H9 (cell line): ENCODE data around the gene STK11. TPM values are rescaled to one million over a fixed set of nuclear protein-coding genes. Genes with fewer than 3 reads are reported as not detected.

Experiments used
- DNase-seq: peaks from one replicate; pipeline ENCODE4 v3.0.0-alpha.2; 2017
- H2AFZ ChIP-seq: one replicate; pipeline ENCODE4 v1.6.1; 2013; ENCODE audit warnings: mild to moderate bottlenecking, low read length, control low read depth, moderate library complexity
- H2AK5ac ChIP-seq: 2 replicates; pipeline ENCODE4 v1.6.1; 2013; ENCODE audit warnings: low read length, control low read depth, mixed read lengths; ENCODE audit not compliant: insufficient read length
- H2BK120ac ChIP-seq: one replicate; pipeline ENCODE4 v1.6.1; 2013; ENCODE audit warnings: low read depth, mild to moderate bottlenecking, low read length, control low read depth, inconsistent platforms; ENCODE audit not compliant: poor library complexity, severe bottlenecking
- H2BK12ac ChIP-seq: 2 replicates; pipeline ENCODE4 v1.6.1; 2013; ENCODE audit warnings: low read length, control low read depth, mixed read lengths, low read depth; ENCODE audit not compliant: insufficient read length
- H2BK15ac ChIP-seq: 2 replicates; pipeline ENCODE4 v1.6.1; 2013; ENCODE audit warnings: low read depth, low read length, control low read depth
- H2BK20ac ChIP-seq: one replicate; pipeline ENCODE4 v1.6.1; 2013; ENCODE audit warnings: low read depth, mild to moderate bottlenecking, low read length, control low read depth, inconsistent platforms; ENCODE audit not compliant: poor library complexity, severe bottlenecking
- H2BK5ac ChIP-seq: 2 replicates; pipeline ENCODE4 v1.6.1; 2013; ENCODE audit warnings: low read length, control low read depth, mixed read lengths; ENCODE audit not compliant: insufficient read length
- H3K14ac ChIP-seq: 2 replicates; pipeline ENCODE4 v1.6.1; 2013; ENCODE audit warnings: low read length, control low read depth; ENCODE audit not compliant: insufficient read depth
- H3K18ac ChIP-seq: 2 replicates; pipeline ENCODE4 v1.6.1; 2013; ENCODE audit warnings: low read depth, mild to moderate bottlenecking, mixed read lengths, low read length, control low read depth; ENCODE audit not compliant: insufficient read length
- H3K23ac ChIP-seq: 2 replicates; pipeline ENCODE4 v1.6.1; 2013; ENCODE audit warnings: low read length, control low read depth, mixed read lengths, low read depth; ENCODE audit not compliant: insufficient read length
- H3K23me2 ChIP-seq: 2 replicates; pipeline ENCODE4 v1.6.1; 2013; ENCODE audit warnings: low read depth, mild to moderate bottlenecking, mixed read lengths, low read length, control low read depth; ENCODE audit not compliant: insufficient read length, poor library complexity, severe bottlenecking
- H3K27ac ChIP-seq: 2 replicates; pipeline ENCODE4 v1.5.1; 2013; ENCODE audit warnings: low read length, control low read depth, mixed read lengths, low read depth; ENCODE audit not compliant: insufficient read length
- H3K27me3 ChIP-seq: 2 replicates; pipeline ENCODE4 v1.6.1; 2013; ENCODE audit warnings: low read length, control low read depth, inconsistent platforms; ENCODE audit not compliant: insufficient read depth
- H3K4ac ChIP-seq: 2 replicates; pipeline ENCODE4 v1.6.1; 2013; ENCODE audit warnings: low read depth, mild to moderate bottlenecking, control low read depth, inconsistent platforms, low read length, moderate library complexity
- H3K4me1 ChIP-seq: 2 replicates; pipeline ENCODE4 v1.6.1; 2013; ENCODE audit warnings: low read length, control low read depth, inconsistent platforms; ENCODE audit not compliant: insufficient read depth
- H3K4me2 ChIP-seq: 2 replicates; pipeline ENCODE4 v1.6.1; 2013; ENCODE audit warnings: low read length, control low read depth, mixed read lengths; ENCODE audit not compliant: insufficient read length, insufficient read depth
- H3K56ac ChIP-seq: 2 replicates; pipeline ENCODE4 v1.6.1; 2013; ENCODE audit warnings: low read depth, mild to moderate bottlenecking, mixed read lengths, low read length, control low read depth; ENCODE audit not compliant: insufficient read length
- H3K79me1 ChIP-seq: 2 replicates; pipeline ENCODE4 v1.6.1; 2013; ENCODE audit warnings: low read depth, mild to moderate bottlenecking, moderate library complexity, low read length, control low read depth, inconsistent platforms; ENCODE audit not compliant: insufficient read depth, poor library complexity, severe bottlenecking
- H3K79me2 ChIP-seq: 2 replicates; pipeline ENCODE4 v1.6.1; 2013; ENCODE audit warnings: low read length, control low read depth, inconsistent platforms; ENCODE audit not compliant: insufficient read depth
- H3K9ac ChIP-seq: 2 replicates; pipeline ENCODE4 v1.6.1; 2013; ENCODE audit warnings: low read length, control low read depth, mixed read lengths; ENCODE audit not compliant: insufficient read length; ENCODE audit errors: extremely low read depth
- H3K9me3 ChIP-seq: one replicate; pipeline ENCODE4 v1.6.1; 2013; ENCODE audit warnings: low read depth, low read length, inconsistent platforms; ENCODE audit not compliant: control insufficient read depth
- H3T11ph ChIP-seq: one replicate; pipeline ENCODE4 v1.6.1; 2013; ENCODE audit warnings: mild to moderate bottlenecking, low read length, control low read depth, inconsistent platforms
- H4K20me1 ChIP-seq: one replicate; pipeline ENCODE4 v1.6.1; 2013; ENCODE audit not compliant: control insufficient read depth, insufficient read length, insufficient read depth
- H4K5ac ChIP-seq: 2 replicates; pipeline ENCODE4 v1.6.1; 2013; ENCODE audit warnings: low read depth, mild to moderate bottlenecking, mixed read lengths, low read length, control low read depth; ENCODE audit not compliant: insufficient read length
- H4K8ac ChIP-seq: replicated peaks from 2 replicates; pipeline ENCODE4 v1.6.1; 2013; ENCODE audit warnings: low read length, control low read depth, mixed read lengths, low read depth; ENCODE audit not compliant: insufficient read length
- H4K91ac ChIP-seq: 2 replicates; pipeline ENCODE4 v1.6.1; 2013; ENCODE audit warnings: low read depth, mild to moderate bottlenecking, moderate library complexity, mixed read lengths, low read length, control low read depth; ENCODE audit not compliant: insufficient read length
- H3K27ac Mint-ChIP-seq, 3 experiments: 2 replicates in 2 of 3; 3 replicates in 1 of 3; pipeline ENCODE4 v1.8.0; 2020 to 2021; ENCODE audit warnings: mixed read lengths in 3 of 3, mild to moderate bottlenecking in 1 of 3, moderate library complexity in 1 of 3
- H3K27me3 Mint-ChIP-seq: 2 replicates; pipeline ENCODE4 v1.8.0; 2021; ENCODE audit warnings: low read depth, mild to moderate bottlenecking, moderate library complexity, mixed read lengths
- H3K36me3 Mint-ChIP-seq, 3 experiments: 2 replicates in 2 of 3; 3 replicates in 1 of 3; pipeline ENCODE4 v1.8.0; 2020 to 2021; ENCODE audit warnings: low read depth in 3 of 3, mixed read lengths in 3 of 3; ENCODE audit not compliant: insufficient read depth in 1 of 3
- H3K4me1 Mint-ChIP-seq, 2 experiments: 2 replicates each; pipeline ENCODE4 v1.8.0; 2020; ENCODE audit warnings: mixed read lengths in 2 of 2
- H3K4me3 Mint-ChIP-seq, 2 experiments: 2 replicates in 1 of 2; 3 replicates in 1 of 2; pipeline ENCODE4 v1.8.0; 2020 to 2021; ENCODE audit warnings: mild to moderate bottlenecking in 2 of 2, mixed read lengths in 2 of 2, moderate library complexity in 1 of 2
- H3K9me3 Mint-ChIP-seq, 2 experiments: 2 replicates in 1 of 2; 3 replicates in 1 of 2; pipeline ENCODE4 v1.8.0; 2020; ENCODE audit warnings: mild to moderate bottlenecking in 2 of 2, mixed read lengths in 2 of 2, moderate library complexity in 1 of 2
- CTCF ChIP-seq: fragments of 200-600 bp; sonication (generic); conservative IDR thresholded peaks from 3 replicates; pipeline ENCODE4 v1.8.0; 2021; ENCODE audit warnings: antibody characterized with exemption, mild to moderate bottlenecking
- WGBS: extraction: QIAGEN DNeasy Blood & Tissue Kit; methylation state at CpG from one replicate; pipeline ENCODE4 v1.1.7; 2013; ENCODE audit warnings: missing lambda C conversion rate, low lambda C conversion rate, mixed read lengths; ENCODE audit not compliant: insufficient read length; ENCODE audit errors: extremely low coverage; 5-methylcytosine and 5-hydroxymethylcytosine counted together
- total RNA-seq: library from RNA; stranded (reverse); gene quantifications from 2 replicates; pipeline ENCODE4 v1.2.1, GENCODE V29; 2021

The STK11 gene
- total RNA-seq, 1 experiment from 2014 or later: 74.3 TPM

DNA sequence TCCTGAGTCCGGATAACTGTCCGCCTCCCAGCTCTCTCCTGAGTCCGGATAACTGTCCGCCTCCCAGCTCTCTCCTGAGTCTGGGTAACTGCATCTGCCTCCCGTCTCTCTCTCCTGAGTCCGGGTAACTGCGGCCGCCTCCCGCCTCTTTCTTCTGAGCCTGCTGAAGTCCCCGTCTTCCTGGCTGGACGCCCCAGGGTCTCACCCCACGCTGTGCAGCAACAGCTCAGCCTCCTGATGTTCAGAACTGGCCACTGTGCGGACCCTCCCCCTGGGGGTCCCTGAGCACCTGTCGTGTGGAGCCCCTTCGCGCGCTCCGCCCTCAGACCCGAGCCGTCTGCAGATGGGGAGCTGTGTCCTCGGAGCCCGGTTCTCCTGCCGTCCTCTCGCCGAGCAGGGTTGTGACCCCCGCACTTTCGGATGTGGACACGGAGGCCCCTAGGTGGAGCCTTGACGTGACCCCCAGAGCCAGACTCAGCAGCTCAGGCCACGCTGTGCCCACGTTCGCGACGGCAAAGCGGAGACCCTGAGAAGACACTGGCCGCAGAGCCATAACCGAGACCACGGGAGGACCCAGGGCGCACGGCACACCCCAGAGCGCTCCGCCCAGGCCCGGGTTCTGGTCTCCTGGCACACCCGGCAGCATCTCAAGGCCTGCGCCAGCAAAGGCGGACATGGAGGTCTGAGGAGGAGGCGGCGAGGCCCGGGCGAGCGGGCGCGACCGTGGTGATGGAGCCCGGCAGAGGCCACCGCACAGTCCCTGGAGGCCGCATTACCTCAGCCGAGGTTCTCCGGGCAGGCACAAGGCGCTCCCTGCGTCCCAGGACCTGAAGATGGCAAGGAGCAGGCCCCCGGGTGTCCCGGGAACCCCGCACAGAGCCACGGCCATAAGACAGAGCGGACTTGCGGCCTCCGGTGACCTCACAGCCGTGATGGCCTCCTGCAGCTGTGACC is 47.4 kb upstream of the STK11 start:
- Histone ChIP-seq H2BK120ac (no peak overlapping the region), H3K4me1 (no peaks in the 10 kb centered on the region), H2BK20ac (no peak overlapping the region), H3K4me2 (no peak overlapping the region), H2AK5ac (no peak overlapping the region), H2BK12ac (no peak overlapping the region), H3K23ac (no peak overlapping the region), H2BK5ac (no peak overlapping the region), H3K18ac (no peak overlapping the region), H3K79me2 (no peaks in the 10 kb centered on the region; the same call in 1 of the 2 replicates), H3K4ac (no peak overlapping the region), H4K8ac (no peak overlapping the region), H3K56ac (no peak overlapping the region), H4K5ac (no peak overlapping the region), H3K9me3 (no peaks in the 10 kb centered on the region), H2AFZ (no peak overlapping the region), H3K79me1 (peaks cover 6% of the 10 kb centered on the region), H3T11ph (no peak overlapping the region), H3K23me2 (no peaks in the 10 kb centered on the region), H2BK15ac (no peak overlapping the region), H4K91ac (no peak overlapping the region), H3K27ac (no peak overlapping the region), H3K27me3 (no peaks in the 10 kb centered on the region), H3K9ac (no peak overlapping the region), H3K14ac (no peak overlapping the region), H4K20me1 (no peaks in the 10 kb centered on the region)
- no CpG with 5 or more reads among the region's 69 CpGs for WGBS
- no peak for DNase-seq
- no peak for TF ChIP-seq CTCF
- Mint-ChIP-seq H3K36me3 (peaks cover 0 to 6% (median 1%) of the 10 kb centered on the region in 3 experiments; a peak in 3 of 7 replicates), H3K27me3 (no peaks in the 10 kb centered on the region; the same call in 1 of the 2 replicates), H3K4me3 (no peak overlapping the region), H3K4me1 (peaks cover 9 to 12% of the 10 kb centered on the region in 2 experiments), H3K9me3 (no peaks in the 10 kb centered on the region), H3K27ac (no peak overlapping the region)
